AG09319 (cell line): ENCODE measurements around the gene CSF2.
A peak's percentile ranks its signal among the peaks of the same experiment; 100 is the strongest.

Experiments
- DNase-seq: peaks from one replicate; pipeline ENCODE4 v3.0.0-alpha.2; 2010; ENCODE audit warnings: low read depth; ENCODE audit errors: extremely low read depth
- TF ChIP-seq, protein P1 (sequence below): IDR thresholded peaks from 2 replicates; pipeline ENCODE4 v1.5.1; 2011; ENCODE audit warnings: low read depth, mild to moderate bottlenecking, inconsistent platforms, low read length, moderate library complexity

Gene CSF2

DNA sequence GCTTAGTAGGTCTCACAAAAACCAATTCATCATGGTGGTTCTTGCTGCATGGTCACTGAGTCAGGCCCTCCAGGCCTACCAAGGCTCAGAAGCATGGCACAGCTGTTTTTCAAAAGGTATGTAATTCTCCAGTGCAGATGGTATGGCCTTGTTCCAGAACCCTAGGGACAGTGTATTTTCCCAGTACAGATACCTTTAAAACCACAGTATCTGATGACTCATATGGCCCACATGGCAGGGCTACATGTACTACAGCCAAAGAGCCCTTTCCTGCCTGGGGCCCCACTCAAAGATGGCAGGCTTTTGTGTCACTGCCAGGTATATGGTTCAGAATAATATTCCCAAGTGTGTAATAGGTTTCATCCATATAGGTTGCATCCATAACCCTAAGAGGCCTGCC is 16.5 kb downstream of the CSF2 start:
- DNase-seq: peak; percentile 35
- TF ChIP-seq, protein P1, sequence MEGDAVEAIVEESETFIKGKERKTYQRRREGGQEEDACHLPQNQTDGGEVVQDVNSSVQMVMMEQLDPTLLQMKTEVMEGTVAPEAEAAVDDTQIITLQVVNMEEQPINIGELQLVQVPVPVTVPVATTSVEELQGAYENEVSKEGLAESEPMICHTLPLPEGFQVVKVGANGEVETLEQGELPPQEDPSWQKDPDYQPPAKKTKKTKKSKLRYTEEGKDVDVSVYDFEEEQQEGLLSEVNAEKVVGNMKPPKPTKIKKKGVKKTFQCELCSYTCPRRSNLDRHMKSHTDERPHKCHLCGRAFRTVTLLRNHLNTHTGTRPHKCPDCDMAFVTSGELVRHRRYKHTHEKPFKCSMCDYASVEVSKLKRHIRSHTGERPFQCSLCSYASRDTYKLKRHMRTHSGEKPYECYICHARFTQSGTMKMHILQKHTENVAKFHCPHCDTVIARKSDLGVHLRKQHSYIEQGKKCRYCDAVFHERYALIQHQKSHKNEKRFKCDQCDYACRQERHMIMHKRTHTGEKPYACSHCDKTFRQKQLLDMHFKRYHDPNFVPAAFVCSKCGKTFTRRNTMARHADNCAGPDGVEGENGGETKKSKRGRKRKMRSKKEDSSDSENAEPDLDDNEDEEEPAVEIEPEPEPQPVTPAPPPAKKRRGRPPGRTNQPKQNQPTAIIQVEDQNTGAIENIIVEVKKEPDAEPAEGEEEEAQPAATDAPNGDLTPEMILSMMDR: no peak

DNA sequence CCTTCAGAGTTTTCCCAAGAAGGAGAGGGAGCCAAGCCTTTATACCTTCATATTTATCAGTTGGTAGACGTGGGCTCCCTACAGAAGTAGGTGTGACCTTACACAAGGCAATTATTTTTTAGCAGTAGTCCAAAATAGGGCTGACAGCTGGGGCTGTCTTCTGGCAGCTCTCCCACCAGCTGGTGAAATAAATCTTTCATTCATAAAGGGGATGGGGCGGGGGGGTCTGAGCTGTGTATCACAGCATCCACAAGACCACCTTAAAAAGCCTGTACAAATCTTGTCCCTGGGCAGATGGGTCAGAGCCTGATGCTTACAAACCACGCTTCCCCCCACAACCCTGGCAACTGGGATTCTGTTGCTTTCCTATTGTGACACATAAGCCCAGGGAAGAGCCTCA is 19.7 kb downstream of the CSF2 start:
- no peak for DNase-seq
- TF ChIP-seq, protein P1: no peak

DNA sequence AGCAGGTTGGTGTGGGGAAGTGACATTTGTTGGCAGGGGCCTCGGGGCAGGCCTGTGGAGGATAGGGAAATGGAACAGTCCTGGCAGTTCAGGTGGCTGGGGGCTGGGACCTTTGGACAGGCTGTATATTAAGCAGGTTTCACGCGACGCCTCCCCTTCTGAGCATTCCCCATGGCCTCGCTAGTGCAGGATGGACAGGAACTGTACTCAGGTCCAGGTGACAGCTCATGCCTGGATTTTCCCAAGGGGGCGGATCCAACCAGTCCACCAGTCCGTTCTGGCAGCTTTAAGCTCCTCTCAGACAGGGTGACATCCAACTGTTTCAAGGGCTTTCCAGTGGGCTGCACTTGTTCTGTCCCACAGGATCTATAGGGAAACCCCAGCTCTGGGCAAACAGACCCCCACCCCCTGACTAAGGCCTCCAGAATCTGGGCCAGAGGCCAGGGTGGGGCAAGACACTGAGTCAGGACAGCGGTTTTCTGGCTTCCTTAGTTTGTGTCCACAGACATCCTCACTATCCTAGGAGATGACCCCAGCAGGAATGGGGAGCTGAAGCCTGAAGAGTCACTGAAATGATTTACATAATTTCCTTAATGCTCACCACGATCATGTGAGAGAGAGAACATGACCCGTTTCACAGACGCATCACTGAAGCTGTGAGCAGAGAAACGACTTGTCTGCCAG is 20.9 kb downstream of the CSF2 start:
- TF ChIP-seq, protein P1: no peak
- DNase-seq: peak; percentile 77

DNA sequence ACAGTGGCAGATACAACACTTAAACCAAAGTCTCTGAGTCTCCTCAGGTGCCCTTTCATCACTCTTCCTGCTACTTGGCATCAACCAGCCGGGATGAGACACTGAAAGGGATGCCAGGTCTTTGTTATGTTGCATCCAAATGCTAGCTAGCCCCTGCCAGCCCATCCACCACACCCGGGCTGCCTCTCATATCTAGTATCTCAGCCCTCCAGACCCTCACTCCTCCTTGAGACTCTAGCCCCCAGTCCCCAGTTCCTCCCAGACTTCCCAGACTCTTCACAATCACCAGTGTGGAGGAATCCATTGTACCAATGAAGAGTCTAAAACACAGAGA is 21.5 kb downstream of the CSF2 start:
- no peak for DNase-seq
- TF ChIP-seq, protein P1: no peak

DNA sequence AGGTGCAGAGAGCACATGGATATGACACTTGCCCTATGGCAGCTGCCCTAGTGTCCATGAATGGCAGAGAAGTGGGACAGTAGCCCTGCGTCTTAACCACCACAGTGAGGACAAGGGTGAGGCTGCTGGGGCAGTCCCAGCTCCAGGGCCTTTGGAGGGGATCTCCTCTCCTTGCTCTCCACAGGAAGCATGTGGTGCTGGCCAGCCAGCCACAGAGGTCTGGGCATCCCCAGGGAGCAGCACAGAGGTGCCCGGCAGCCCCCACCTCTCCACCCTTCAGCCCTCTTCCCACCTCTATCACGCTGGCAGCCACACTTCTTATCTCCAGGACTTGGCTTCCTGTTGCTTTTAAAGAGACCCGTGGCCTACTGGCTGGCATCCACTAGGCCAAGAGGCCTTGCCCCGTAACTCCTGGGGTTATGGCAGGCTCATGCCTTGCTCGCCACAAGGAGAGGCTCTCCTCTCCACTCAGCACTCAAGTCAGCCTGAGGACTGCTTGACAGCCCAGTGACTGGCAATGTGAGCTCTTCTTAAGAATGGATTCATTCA is 21.9 kb downstream of the CSF2 start:
- no peak for DNase-seq
- TF ChIP-seq, protein P1: no peak

DNA sequence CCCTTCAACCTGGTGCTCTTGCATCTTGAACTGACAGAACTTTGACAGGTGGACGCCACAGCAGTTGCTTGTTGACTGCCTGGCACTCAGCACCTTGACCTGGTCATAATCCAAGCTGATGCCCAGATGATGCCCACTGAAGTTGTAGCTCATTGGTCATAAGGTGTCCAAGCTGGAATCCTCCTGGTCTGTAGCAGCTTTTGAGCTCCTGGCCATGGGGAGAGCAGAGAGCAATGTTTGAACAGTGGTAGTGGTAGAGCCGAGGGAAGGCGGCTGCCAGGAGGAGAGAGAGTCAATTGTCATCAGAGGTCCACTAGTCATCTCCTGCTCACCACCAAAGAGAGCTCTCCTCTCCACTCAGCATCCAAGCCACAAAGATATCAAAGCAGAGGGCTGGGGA is 23.3 kb downstream of the CSF2 start:
- TF ChIP-seq, protein P1: no peak

DNA sequence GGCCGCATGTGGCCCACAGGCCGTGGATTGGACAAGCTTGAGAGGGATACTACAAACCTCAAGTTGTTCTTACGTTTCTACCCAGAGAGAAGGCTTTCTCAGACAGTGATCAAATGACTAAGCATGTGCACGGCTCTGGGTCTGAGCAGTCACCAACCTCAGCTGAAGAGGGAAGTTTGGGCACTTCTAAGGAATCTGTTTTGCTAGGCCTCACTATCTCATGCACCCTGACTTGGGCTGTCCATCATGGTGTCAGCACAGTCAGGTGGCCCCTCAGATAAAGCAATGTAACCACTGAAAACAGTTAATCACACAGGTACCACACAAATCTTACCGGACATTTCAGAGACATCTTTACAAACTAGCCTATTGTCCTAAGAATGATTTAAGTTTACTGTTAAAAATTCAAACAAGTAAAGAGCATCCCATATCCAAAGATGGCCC is 24.6 kb downstream of the CSF2 start:
- DNase-seq: no peak
- TF ChIP-seq, protein P1: no peak

More for the DNA sequence above, 23.3 kb downstream of the CSF2 start:
- no peak for DNase-seq
